PC-9 (cell line): ENCODE data around the gene ERBB4. TPM values are rescaled to one million over a fixed set of nuclear protein-coding genes. Genes with fewer than 3 reads are reported as not detected.

Source experiments
- BruUV-seq: library from RNA; stranded (reverse); fragments of 400-500 nt; replicated peaks from 2 replicates; lab custom pipeline; 2021; lab: Mats Ljungman, UMichigan
- CTCF ChIA-PET: fragments of 300-600 bp; sonication (Branson Sonifier 250); formaldehyde crosslinking; loops from one replicate; lab custom pipeline; 2022; ENCODE audit warnings: antibody characterized with exemption; lab: Charles Lee
- POLR2A ChIA-PET: fragments of 300-600 bp; sonication (Branson Sonifier 250); formaldehyde crosslinking; loops from one replicate; lab custom pipeline; 2022; ENCODE audit warnings: antibody characterized with exemption; ENCODE audit not compliant: unreplicated experiment; lab: Charles Lee
- DNase-seq, 2 experiments: peaks; one replicate each; pipeline versions ENCODE4 v3.0.0 to v3.0.0-alpha.2; 2015 to 2022; ENCODE audit warnings: mixed read lengths in 1 of 2
- H2AFZ ChIP-seq: fragments of 200-600 bp; sonication (generic); 2 replicates; pipeline ENCODE4 v1.8.1; 2017; ENCODE audit warnings: antibody characterized with exemption
- H3F3A ChIP-seq: fragments of 200-600 bp; sonication (generic); 2 replicates; pipeline ENCODE4 v1.8.1; 2017; ENCODE audit warnings: antibody characterized with exemption, mild to moderate bottlenecking, low read depth; ENCODE audit not compliant: insufficient read depth
- H3K27ac ChIP-seq: fragments of 200-600 bp; sonication (generic); 2 replicates; pipeline ENCODE4 v1.6.1; 2016; ENCODE audit warnings: mixed run types
- H3K27me3 ChIP-seq: fragments of 200-600 bp; sonication (generic); 2 replicates; pipeline ENCODE4 v1.6.1; 2016; ENCODE audit warnings: low read depth, mixed run types; ENCODE audit not compliant: insufficient read depth
- H3K36me3 ChIP-seq: fragments of 200-600 bp; sonication (generic); 2 replicates; pipeline ENCODE4 v1.6.1; 2016; ENCODE audit warnings: low read depth, mixed run types
- H3K4me1 ChIP-seq: fragments of 200-600 bp; sonication (generic); replicated peaks from 2 replicates; pipeline ENCODE4 v1.6.1; 2016; ENCODE audit warnings: mixed run types; ENCODE audit not compliant: insufficient read depth
- H3K4me2 ChIP-seq: fragments of 200-600 bp; sonication (generic); 2 replicates; pipeline ENCODE4 v1.6.1; 2017; ENCODE audit warnings: mixed run types
- H3K4me3 ChIP-seq: fragments of 200-600 bp; sonication (generic); 2 replicates; pipeline ENCODE4 v1.6.1; 2016; ENCODE audit warnings: mixed run types
- H3K79me2 ChIP-seq: fragments of 200-600 bp; sonication (generic); 2 replicates; pipeline ENCODE4 v1.6.1; 2017; ENCODE audit warnings: low read depth, mixed run types
- H3K9me2 ChIP-seq: fragments of 200-600 bp; sonication (generic); 2 replicates; pipeline ENCODE4 v1.8.1; 2017; ENCODE audit warnings: mild to moderate bottlenecking; ENCODE audit not compliant: insufficient read depth
- H3K9me3 ChIP-seq: fragments of 200-600 bp; sonication (generic); 2 replicates; pipeline ENCODE4 v1.8.1; 2016; ENCODE audit warnings: low read depth; ENCODE audit not compliant: insufficient read depth
- H4K20me1 ChIP-seq: fragments of 200-600 bp; sonication (generic); 2 replicates; pipeline ENCODE4 v1.8.1; 2017; ENCODE audit not compliant: insufficient read depth
- EZH2 ChIP-seq: fragments of 200-600 bp; sonication (generic); IDR thresholded peaks from 2 replicates; pipeline ENCODE4 v1.8.0; 2017; ENCODE audit warnings: antibody characterized with exemption, low read depth
- intact Hi-C: fragments of 100-400 bp; cut with micrococcal nuclease; formaldehyde crosslinking; loops from one replicate; pipeline ENCODE4 v1.10.0; 2022; ENCODE audit not compliant: unreplicated experiment
- total RNA-seq: library from RNA; stranded (reverse); gene quantifications from 2 replicates; pipeline ENCODE4 v1.2.3, GENCODE V29; 2021
- TF ChIP-seq, protein P1 (sequence below): fragments of 200-600 bp; sonication (generic); conservative IDR thresholded peaks from 2 replicates; pipeline ENCODE4 v1.6.1; 2017; ENCODE audit warnings: mixed run types, antibody characterized with exemption, mild to moderate bottlenecking, moderate library complexity

Gene ERBB4
- total RNA-seq, 1 experiment from 2014 or later = not detected

DNA sequence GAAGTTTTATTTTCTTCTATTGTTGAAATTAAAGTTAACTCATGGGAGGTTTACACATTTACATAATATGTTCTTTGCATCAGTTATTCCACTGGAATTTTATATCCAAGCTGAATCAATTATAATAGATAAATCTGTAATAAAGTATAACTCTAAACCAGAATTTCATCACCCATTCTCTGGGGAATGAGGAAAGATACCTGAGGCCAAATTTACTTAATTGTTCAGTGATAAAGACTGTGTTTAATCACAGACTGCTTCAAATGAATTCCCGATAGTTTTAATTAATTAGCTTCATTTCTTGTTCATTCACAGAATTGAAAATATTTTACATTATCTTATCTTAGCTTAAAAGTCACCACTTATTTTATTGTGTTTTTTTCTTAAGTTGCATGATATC is 562.5 kb downstream of the ERBB4 start:
- Histone ChIP-seq H3K9me2 (no peaks in the 10 kb centered on the region), H3K4me3 (no peak overlapping the region), H3K79me2 (no peaks in the 10 kb centered on the region), H2AFZ (no peak overlapping the region), H3K4me1 (no peaks in the 10 kb centered on the region), H3K9me3 (no peaks in the 10 kb centered on the region), H4K20me1 (no peaks in the 10 kb centered on the region), H3K4me2 (no peak overlapping the region), H3K36me3 (no peaks in the 10 kb centered on the region), H3F3A (no peaks in the 10 kb centered on the region), H3K27ac (no peak overlapping the region), H3K27me3 (no peaks in the 10 kb centered on the region)
- BruUV-seq = no TSS peak
- DNase-seq = no peak
- TF ChIP-seq, protein P1, sequence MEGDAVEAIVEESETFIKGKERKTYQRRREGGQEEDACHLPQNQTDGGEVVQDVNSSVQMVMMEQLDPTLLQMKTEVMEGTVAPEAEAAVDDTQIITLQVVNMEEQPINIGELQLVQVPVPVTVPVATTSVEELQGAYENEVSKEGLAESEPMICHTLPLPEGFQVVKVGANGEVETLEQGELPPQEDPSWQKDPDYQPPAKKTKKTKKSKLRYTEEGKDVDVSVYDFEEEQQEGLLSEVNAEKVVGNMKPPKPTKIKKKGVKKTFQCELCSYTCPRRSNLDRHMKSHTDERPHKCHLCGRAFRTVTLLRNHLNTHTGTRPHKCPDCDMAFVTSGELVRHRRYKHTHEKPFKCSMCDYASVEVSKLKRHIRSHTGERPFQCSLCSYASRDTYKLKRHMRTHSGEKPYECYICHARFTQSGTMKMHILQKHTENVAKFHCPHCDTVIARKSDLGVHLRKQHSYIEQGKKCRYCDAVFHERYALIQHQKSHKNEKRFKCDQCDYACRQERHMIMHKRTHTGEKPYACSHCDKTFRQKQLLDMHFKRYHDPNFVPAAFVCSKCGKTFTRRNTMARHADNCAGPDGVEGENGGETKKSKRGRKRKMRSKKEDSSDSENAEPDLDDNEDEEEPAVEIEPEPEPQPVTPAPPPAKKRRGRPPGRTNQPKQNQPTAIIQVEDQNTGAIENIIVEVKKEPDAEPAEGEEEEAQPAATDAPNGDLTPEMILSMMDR = no peak
- no peak for TF ChIP-seq EZH2
- POLR2A ChIA-PET = no interaction called here
- intact Hi-C loops = no loop called here
- CTCF ChIA-PET = no interaction called here

DNA sequence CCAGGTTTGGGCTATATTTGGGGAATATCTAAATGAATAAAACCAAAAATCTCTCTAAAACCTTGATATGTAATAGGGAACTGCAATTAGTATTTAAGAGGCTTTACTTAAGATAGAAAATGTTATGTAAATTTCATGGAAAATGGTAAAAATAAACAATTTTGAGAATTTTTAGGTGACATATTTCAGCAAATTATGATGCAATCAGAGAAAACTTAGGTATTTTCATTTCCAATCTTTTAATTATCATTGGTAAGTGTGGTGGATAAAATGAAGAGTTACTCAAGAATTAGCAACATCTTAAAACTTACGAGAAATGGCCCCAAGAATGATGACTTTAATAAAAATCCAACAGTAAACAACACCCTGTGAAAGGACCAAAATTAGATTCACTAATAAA is 571.4 kb downstream of the ERBB4 start:
- Histone ChIP-seq H3K36me3 (no peaks in the 10 kb centered on the region), H3K4me1 (no peaks in the 10 kb centered on the region), H2AFZ (no peak overlapping the region), H3K4me3 (no peak overlapping the region), H3K79me2 (no peaks in the 10 kb centered on the region), H3F3A (no peaks in the 10 kb centered on the region), H3K9me2 (no peaks in the 10 kb centered on the region), H3K27ac (no peak overlapping the region), H3K4me2 (no peak overlapping the region), H4K20me1 (no peaks in the 10 kb centered on the region), H3K27me3 (no peaks in the 10 kb centered on the region), H3K9me3 (no peaks in the 10 kb centered on the region)
- no TSS peak for BruUV-seq
- no peak for DNase-seq
- POLR2A ChIA-PET = interaction anchor here (0.6 kb wide), 1 partner anchor 1606 kb away, joined by 3 read pairs; no protein-coding TSS in a partner anchor
- intact Hi-C loops = no loop called here
- CTCF ChIA-PET = no interaction called here
- TF ChIP-seq EZH2 = no peak
- TF ChIP-seq, protein P1 = no peak

DNA sequence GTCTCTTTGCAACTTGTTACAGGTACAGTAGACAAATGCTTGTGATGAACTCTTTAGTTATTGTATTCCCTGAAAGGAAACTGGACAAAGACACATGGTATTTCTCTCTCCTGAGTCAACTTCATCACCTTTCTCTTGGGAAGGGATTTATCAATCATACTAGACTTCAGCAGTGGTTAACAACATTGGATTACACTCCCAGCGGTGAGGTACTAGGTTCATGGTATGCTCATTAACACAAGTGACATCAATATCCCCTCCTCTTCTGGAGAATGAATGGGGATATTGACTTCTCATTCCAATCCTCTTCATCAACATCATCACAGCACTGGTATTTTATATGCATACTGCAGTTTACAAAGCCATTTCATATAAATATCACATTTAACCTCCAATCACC is 574.6 kb downstream of the ERBB4 start:
- H3K4me3 ChIP-seq = no peak overlapping the region

More for the DNA sequence above, 574.6 kb downstream of the ERBB4 start:
- no peaks in the 10 kb centered on the region for H3K4me1 ChIP-seq
- H3K79me2 ChIP-seq = no peaks in the 10 kb centered on the region
- H3K27me3 ChIP-seq = no peaks in the 10 kb centered on the region
- H3F3A ChIP-seq = no peaks in the 10 kb centered on the region
- no peaks in the 10 kb centered on the region for H3K36me3 ChIP-seq
- H4K20me1 ChIP-seq = no peaks in the 10 kb centered on the region
- H3K4me2 ChIP-seq = no peak overlapping the region
- H3K27ac ChIP-seq = no peak overlapping the region
- H3K9me3 ChIP-seq = no peaks in the 10 kb centered on the region
- POLR2A ChIA-PET = no interaction called here
- BruUV-seq = no TSS peak
- intact Hi-C loops = no loop called here
- H3K9me2 ChIP-seq = no peaks in the 10 kb centered on the region
- CTCF ChIA-PET = no interaction called here
- TF ChIP-seq, protein P1 = no peak
- TF ChIP-seq EZH2 = no peak
- H2AFZ ChIP-seq = no peak overlapping the region
- DNase-seq = no peak
